H1 (cell line): ENCODE measurements around the gene SKAP2. TPM values are rescaled to one million over a fixed set of nuclear protein-coding genes. Genes with fewer than 3 reads are reported as not detected.

Experiments used
- ATF2 ChIP-seq: IDR thresholded peaks from 2 replicates; pipeline ENCODE4 v1.6.1; 2012; ENCODE audit warnings: low read length, inconsistent platforms
- CEBPB ChIP-seq: IDR thresholded peaks from 2 replicates; pipeline ENCODE4 v1.6.1; 2012; ENCODE audit warnings: low read depth, low read length
- CHD7 ChIP-seq: fragments of 300-600 bp; sonication (generic); IDR thresholded peaks from 2 replicates; pipeline ENCODE4 v1.7.1; 2012; ENCODE audit warnings: low read length, moderate library complexity, mild to moderate bottlenecking, inconsistent platforms; ENCODE audit not compliant: insufficient replicate concordance
- CTCF ChIP-seq, 3 experiments: IDR thresholded peaks; 1 replicate in 2 of 3; 2 replicates in 1 of 3; pipeline versions ENCODE4 v1.5.1 to v1.6.1; 2011; ENCODE audit warnings: low read length in 3 of 3, mild to moderate bottlenecking in 3 of 3, inconsistent platforms in 2 of 3, low read depth in 1 of 3, moderate library complexity in 1 of 3; ENCODE audit not compliant: insufficient read depth in 1 of 3; ENCODE audit errors: control extremely low read depth in 1 of 3
- POLR2AphosphoS5 ChIP-seq: IDR thresholded peaks from 2 replicates; pipeline ENCODE4 v1.6.1; 2011; ENCODE audit warnings: low read depth, low read length
- SRF ChIP-seq: IDR thresholded peaks from 2 replicates; pipeline ENCODE4 v1.6.1; 2011; ENCODE audit warnings: mild to moderate bottlenecking, low read depth, low read length, moderate library complexity
- TCF12 ChIP-seq: IDR thresholded peaks from 2 replicates; pipeline ENCODE4 v1.6.1; 2011; ENCODE audit warnings: low read depth, mild to moderate bottlenecking, low read length
- polyA plus RNA-seq, 7 experiments: library from polyadenylated mRNA; depleted of rRNA in 3 of 7; stranded (reverse) in 5 of 7; unstranded in 2 of 7; fragments of >200 nt in 5 of 7; fragments of 200-250 nt in 2 of 7; gene quantifications; 1 replicate in 5 of 7; 2 replicates in 1 of 7; 4 replicates in 1 of 7; pipeline versions ENCODE4 v1.2.1 to v1.2.3, GENCODE V29; 2011 to 2013; ENCODE audit warnings: missing spikeins in 2 of 7, mixed read lengths in 2 of 7
- total RNA-seq: library from RNA; stranded (reverse); fragmentation: NEBNext Ultra II Directional; extraction: Animal tissue kit (Norgen Biotek cat#: 25700); gene quantifications from 2 replicates; pipeline ENCODE4 v1.2.1, GENCODE V29; 2021

Gene SKAP2
- total and polyA plus RNA-seq, 2 of the 8 experiments (the other 6 are each of a cell fraction or from before 2014, with no cell fraction given), result 0.53 to 5.1 TPM

- TF ChIP-seq CHD7 (no peak), CEBPB (no peak), TCF12 (no peak), CTCF (IDR thresholded peaks at IDR 0.05; ENCODE audit: control extremely low read depth in 1 of 3, insufficient read depth in 1 of 3, low read depth in 1 of 3, low read length in 3 of 3) (no peak), POLR2AphosphoS5 (no peak), SRF (no peak), ATF2 (no peak)
These were observed 84.3 kb downstream of the SKAP2 start (continued) for GRCh38 chr7:26779978-26780595.
